ENCODE data around the gene ADAMTS12. TPM values are rescaled to one million over a fixed set of nuclear protein-coding genes. Genes with fewer than 3 reads are reported as not detected.
A peak's percentile ranks its signal among the peaks of the same experiment; 100 is the strongest.

Gene ADAMTS12
- total and polyA plus RNA-seq, 2 experiments from 2014 or later, result 9.1 to 17.1 TPM

DNA sequence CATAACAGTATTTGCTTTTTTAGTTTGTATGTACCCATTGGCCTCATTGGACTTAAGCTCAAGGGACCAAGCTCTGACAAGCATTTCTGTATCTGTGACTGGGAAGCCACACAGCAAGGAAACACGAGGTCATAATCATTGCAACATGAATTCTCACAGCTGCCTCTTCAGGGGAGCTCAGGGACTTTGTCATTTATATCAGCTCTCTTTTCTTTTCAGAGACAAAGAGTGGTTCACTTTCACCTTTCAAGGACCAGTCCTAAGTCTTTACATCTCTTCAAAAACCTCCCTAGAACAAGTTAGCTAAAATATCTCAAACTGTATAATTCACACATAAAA is 58.6 kb downstream of the ADAMTS12 start (continued):
- TF ChIP-seq ZNF462 (CRISPR knock-in tag; IDR thresholded peaks at IDR 0.05), result peak; percentile 13; the same call in 1 of the 2 replicates

- Histone ChIP-seq H3K9me2 (ENCODE audit: insufficient read depth) (0 out of 2 replicates have a peak, but pooled peaks cover 7% of the 10 kb centered on the region), H3K4me1 (ENCODE audit: insufficient read depth) (peaks cover 19% of the 10 kb centered on the region), H3K79me2 (replicated peaks; ENCODE audit: insufficient read depth) (peaks cover 21% of the 10 kb centered on the region), H2AFZ (no peak overlapping the region), H3K4me3 (no peak overlapping the region), H3K27me3 (ENCODE audit: insufficient read depth) (no peaks in the 10 kb centered on the region), H3F3A (replicated peaks; ENCODE audit: low read depth) (no peaks in the 10 kb centered on the region), H3K4me2 (peak overlapping the region; percentile 6; the same call in 1 of the 2 replicates), H4K20me1 (replicated peaks; ENCODE audit: insufficient read depth) (no peaks in the 10 kb centered on the region), H3K27ac (ENCODE audit: low read depth) (no peak overlapping the region), H3K36me3 (ENCODE audit: insufficient read depth) (no peaks in the 10 kb centered on the region)
- H3K9me3 Mint-ChIP-seq, result no peaks in the 10 kb centered on the region
- H3K27ac Mint-ChIP-seq, result no peak overlapping the region
- H3K27me3 Mint-ChIP-seq (ENCODE audit: insufficient read depth, low read depth, poor library complexity), result no peaks in the 10 kb centered on the region
- DNase-seq (ENCODE audit: low spot score) (no peak), ATAC-seq (no peak)
- peaks cover 32% of the 10 kb centered on the region for H3K4me1 Mint-ChIP-seq
- H3K36me3 Mint-ChIP-seq (ENCODE audit: low read depth), result no peaks in the 10 kb centered on the region
- H3K4me3 Mint-ChIP-seq, result no peak overlapping the region
- TF ChIP-seq REST (IDR thresholded peaks at IDR 0.05; ENCODE audit: unreplicated experiment) (no peak), JUNB (IDR thresholded peaks at IDR 0.05; ENCODE audit: unreplicated experiment) (no peak), ZNF462 (CRISPR knock-in tag; IDR thresholded peaks at IDR 0.05) (no peak), EZH2 (IDR thresholded peaks at IDR 0.05; ENCODE audit: low read depth, unreplicated experiment) (no peak)
These were observed 59.2 kb downstream of the ADAMTS12 start for GRCh38 chr5:33832404-33833236.

All from GM23338 (cell line).